GM12878 (cell line): ENCODE results near the gene CHRNG. TPM values are rescaled to one million over a fixed set of nuclear protein-coding genes. Genes with fewer than 3 reads are reported as not detected.

Experiments
- BACH1 ChIP-seq: fragments of 450-650 bp; IDR thresholded peaks from 2 replicates; pipeline ENCODE4 v1.6.1; 2017; ENCODE audit warnings: mild to moderate bottlenecking, borderline replicate concordance
- BCLAF1 ChIP-seq: fragments of 450-650 bp; IDR thresholded peaks from 2 replicates; pipeline ENCODE4 v1.6.1; 2017; ENCODE audit warnings: antibody characterized with exemption, mild to moderate bottlenecking, moderate library complexity
- CEBPB ChIP-seq, 2 experiments: fragments of 150-350 bp in 1 of 2; IDR thresholded peaks; 2 replicates each; pipeline ENCODE4 v1.6.1; 2012 to 2014; ENCODE audit warnings: low read depth in 2 of 2, low read length in 2 of 2, borderline replicate concordance in 1 of 2, inconsistent platforms in 1 of 2
- CEBPZ ChIP-seq: fragments of 150-350 bp; IDR thresholded peaks from 2 replicates; pipeline ENCODE4 v1.6.1; 2016; ENCODE audit warnings: low read depth, low read length
- CHD2 ChIP-seq: IDR thresholded peaks from 2 replicates; pipeline ENCODE4 v1.6.1; 2011; ENCODE audit warnings: low read depth, low read length, improper control_type of control experiment, borderline replicate concordance
- E4F1 ChIP-seq: fragments of 450-650 bp; IDR thresholded peaks from 2 replicates; pipeline ENCODE4 v1.6.1; 2018; ENCODE audit warnings: borderline replicate concordance, mild to moderate bottlenecking; ENCODE audit not compliant: partially characterized antibody
- FOXK2 ChIP-seq: fragments of 450-650 bp; IDR thresholded peaks from 2 replicates; pipeline ENCODE4 v1.6.1; 2017; ENCODE audit warnings: mild to moderate bottlenecking, moderate library complexity
- JUND ChIP-seq: IDR thresholded peaks from 2 replicates; pipeline ENCODE4 v1.6.1; 2012; ENCODE audit warnings: low read depth, mild to moderate bottlenecking, low read length, improper control_type of control experiment, moderate library complexity
- MTA2 ChIP-seq: fragments of 450-650 bp; IDR thresholded peaks from 2 replicates; pipeline ENCODE4 v1.6.1; 2016; ENCODE audit warnings: low read depth, mild to moderate bottlenecking, moderate library complexity
- NR2C1 ChIP-seq: fragments of 450-650 bp; IDR thresholded peaks from 2 replicates; pipeline ENCODE4 v1.6.1; 2017; ENCODE audit warnings: antibody characterized with exemption, mild to moderate bottlenecking, moderate library complexity
- POLR2AphosphoS2 ChIP-seq: IDR thresholded peaks from 2 replicates; pipeline ENCODE4 v1.6.1; 2011; ENCODE audit warnings: low read depth, mild to moderate bottlenecking, low read length, improper control_type of control experiment, moderate library complexity
- RCOR1 ChIP-seq: conservative IDR thresholded peaks from 2 replicates; pipeline ENCODE4 v1.6.1; 2012; ENCODE audit warnings: low read depth, low read length, improper control_type of control experiment
- RELB ChIP-seq: fragments of 450-650 bp; IDR thresholded peaks from 2 replicates; pipeline ENCODE4 v1.6.1; 2017; ENCODE audit warnings: low read depth, mild to moderate bottlenecking, moderate library complexity
- USF1 ChIP-seq: IDR thresholded peaks from 2 replicates; pipeline ENCODE4 v1.6.1; 2011; ENCODE audit warnings: borderline replicate concordance, low read depth, mild to moderate bottlenecking, moderate library complexity, mixed read lengths, low read length; ENCODE audit not compliant: insufficient read depth; ENCODE audit errors: extremely low read length
- ZBED1 ChIP-seq: IDR thresholded peaks from 2 replicates; pipeline ENCODE4 v1.6.1; 2016; ENCODE audit warnings: borderline replicate concordance
- ZNF622 ChIP-seq: fragments of 450-650 bp; IDR thresholded peaks from 2 replicates; pipeline ENCODE4 v1.6.1; 2017; ENCODE audit warnings: mild to moderate bottlenecking, inconsistent platforms
- polyA plus RNA-seq, 11 experiments: library from polyadenylated mRNA; depleted of rRNA in 4 of 11; unstranded in 6 of 11; stranded (reverse) in 5 of 11; fragments of >200 nt; fragmentation: Nextera tagmentation in 4 of 11; fragmentation: Illumina TruSeq in 1 of 11; extraction: Ambion mirVana in 4 of 11; extraction: Trizol in 1 of 11; gene quantifications; 1 replicate in 1 of 11; 2 replicates in 10 of 11; pipeline versions ENCODE4 v1.2.1 to v1.2.3, GENCODE V29; 2011 to 2016; ENCODE audit warnings: inconsistent platforms in 2 of 11, missing spikeins in 2 of 11, low read depth in 1 of 11
- total RNA-seq, 4 experiments: library from RNA; depleted of rRNA in 3 of 4; stranded (reverse); fragments of >200 nt in 3 of 4; fragmentation: Illumina TruSeq in 1 of 4; extraction: Trizol in 1 of 4; gene quantifications; 2 replicates each; pipeline versions ENCODE4 v1.2.1 to v1.2.3, GENCODE V29; 2013 to 2021

CHRNG gene
- total and polyA plus RNA-seq, 10 of the 15 experiments (the other 5 are each of a cell fraction or from before 2014, with no cell fraction given) = 0.17 TPM; not detected in 9

- no peak for TF ChIP-seq CEBPZ
- TF ChIP-seq RELB = peak; percentile 36; the same call in 1 of the 2 replicates
- TF ChIP-seq NR2C1 = peak; percentile 71
- TF ChIP-seq USF1 = no peak
- no peak for TF ChIP-seq ZNF622
- peak; percentile 47; the same call in 1 of the 2 replicates for TF ChIP-seq BACH1
- TF ChIP-seq CEBPB (IDR thresholded peaks at IDR 0.05; ENCODE audit: borderline replicate concordance in 1 of 2, low read depth in 2 of 2, low read length in 2 of 2) = no peak
- no peak for TF ChIP-seq BCLAF1
- no peak; the same call in 1 of the 2 replicates for TF ChIP-seq FOXK2
- TF ChIP-seq ZBED1 = 0 out of 2 replicates have a peak, but pooled peaks have one; percentile 39
- peak; percentile 60; the same call in 1 of the 2 replicates for TF ChIP-seq CHD2
- peak; percentile 88; the same call in 1 of the 2 replicates for TF ChIP-seq POLR2AphosphoS2
- TF ChIP-seq JUND = no peak
- 0 out of 2 replicates have a peak, but pooled peaks have one; percentile 8 for TF ChIP-seq MTA2
- peak; percentile 36 for TF ChIP-seq E4F1
- 0 out of 2 replicates have a peak, but pooled peaks have one; percentile 36 for TF ChIP-seq RCOR1
Observed at GRCh38 chr2:232550354-232551249, 11.1 kb downstream of the CHRNG start, which contains the start of the genes EIF4E2 and TIGD1 (continued).
